ENCODE data around the gene SLC7A4. TPM values are rescaled to one million over a fixed set of nuclear protein-coding genes. Genes with fewer than 3 reads are reported as not detected.
"Not testable (repeated sequence)": the region's sequence is repeated elsewhere in the genome, so short reads cannot be mapped to it uniquely, and the experiment has no call there.

SLC7A4 gene
- total RNA-seq, 1 donor from 2014 or later, result 0.93 TPM

DNA sequence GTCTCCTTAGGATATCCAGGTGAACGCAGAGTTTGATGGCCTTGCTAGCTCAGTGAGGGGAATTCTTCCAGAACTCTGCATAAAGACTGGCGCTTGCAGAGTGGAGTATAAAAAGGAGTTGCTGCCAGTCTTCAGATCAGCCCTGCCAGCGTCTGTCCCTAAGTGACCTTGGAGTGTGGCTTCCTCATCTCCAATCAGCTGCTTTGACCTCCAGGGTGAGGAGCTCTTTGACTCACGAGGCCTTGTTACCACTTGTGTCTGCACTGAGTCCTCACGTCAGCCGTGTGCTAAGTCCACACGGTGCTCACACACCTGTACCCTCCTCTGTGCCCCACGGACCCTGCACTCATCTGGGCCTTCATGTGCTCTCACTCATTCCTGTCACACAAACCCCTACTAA is 28.0 kb upstream of the SLC7A4 start:
- not testable (repeated sequence) for H4K20me1 ChIP-seq (ENCODE audit: insufficient read depth, low read length); H2AFZ ChIP-seq (ENCODE audit: low read depth, low read length); H3K4me1 ChIP-seq (ENCODE audit: insufficient read depth, low read length); H3K4me3 ChIP-seq (ENCODE audit: insufficient read depth, low read depth, low read length); H3K27me3 ChIP-seq (ENCODE audit: insufficient read depth, low read length); H3K9me3 ChIP-seq (ENCODE audit: insufficient read depth, low read depth, low read length); H3K4me2 ChIP-seq (ENCODE audit: low read length); H3K27ac Mint-ChIP-seq (ENCODE audit: unreplicated experiment); H3K9me3 Mint-ChIP-seq (ENCODE audit: unreplicated experiment); DNase-seq (ENCODE audit: low read depth); H3K4me3 Mint-ChIP-seq (ENCODE audit: unreplicated experiment); H3K36me3 Mint-ChIP-seq (ENCODE audit: low read depth, unreplicated experiment); FAIRE-seq; H3K36me3 ChIP-seq (ENCODE audit: insufficient read depth, low read length); H3K27ac ChIP-seq (ENCODE audit: low read depth, low read length); H3K9ac ChIP-seq (ENCODE audit: low read length); H3K79me2 ChIP-seq (ENCODE audit: insufficient read depth, low read length)
- Mint-ChIP-seq H3K27me3 (ENCODE audit: low read depth, unreplicated experiment) (peaks cover 12% of the 10 kb centered on the region), H3K4me1 (ENCODE audit: low read depth, unreplicated experiment) (peaks cover 10% of the 10 kb centered on the region)

DNA sequence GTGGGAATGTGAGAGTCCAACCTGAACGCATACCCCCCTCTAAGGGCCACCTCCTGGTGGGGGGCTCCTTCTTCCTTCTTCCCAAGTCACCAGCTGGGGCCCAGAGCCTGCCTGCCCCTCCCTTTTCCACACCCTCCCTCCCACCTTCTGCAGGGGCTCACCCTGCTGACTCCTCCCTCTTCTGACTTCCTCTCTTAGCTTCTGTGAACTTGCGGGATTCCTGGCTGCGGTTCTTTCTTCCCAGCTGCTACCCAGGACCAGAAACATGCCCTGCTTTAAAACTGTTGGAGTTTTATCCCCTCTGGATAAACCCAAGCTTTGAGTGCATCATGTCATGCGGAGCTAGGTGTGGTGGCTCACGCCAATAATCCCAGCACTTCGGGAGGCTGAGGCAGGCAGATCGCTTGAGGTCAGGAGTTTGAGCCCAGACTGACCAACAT is 23.5 kb upstream of the SLC7A4 start:
- no peak overlapping the region for H2AFZ ChIP-seq (ENCODE audit: low read depth, low read length)

DNA sequence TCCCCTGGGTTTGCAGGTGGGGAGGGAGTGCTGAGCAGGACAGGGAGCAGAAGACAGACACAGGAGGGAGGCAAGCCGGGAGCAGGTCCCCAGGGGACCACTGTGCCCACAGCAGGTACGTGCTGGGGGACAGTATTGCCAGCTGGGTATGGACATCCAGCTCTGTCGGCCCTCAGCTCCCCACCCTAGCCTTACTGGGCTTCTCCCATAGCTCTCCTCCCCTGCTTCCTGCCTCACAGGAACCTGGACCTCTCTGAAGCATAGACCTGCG is 23.1 kb upstream of the SLC7A4 start:
- H3K4me1 ChIP-seq (ENCODE audit: insufficient read depth, low read length), result peaks cover 10% of the 10 kb centered on the region
- H2AFZ ChIP-seq (ENCODE audit: low read depth, low read length), result no peak overlapping the region
- TF ChIP-seq, protein P1, sequence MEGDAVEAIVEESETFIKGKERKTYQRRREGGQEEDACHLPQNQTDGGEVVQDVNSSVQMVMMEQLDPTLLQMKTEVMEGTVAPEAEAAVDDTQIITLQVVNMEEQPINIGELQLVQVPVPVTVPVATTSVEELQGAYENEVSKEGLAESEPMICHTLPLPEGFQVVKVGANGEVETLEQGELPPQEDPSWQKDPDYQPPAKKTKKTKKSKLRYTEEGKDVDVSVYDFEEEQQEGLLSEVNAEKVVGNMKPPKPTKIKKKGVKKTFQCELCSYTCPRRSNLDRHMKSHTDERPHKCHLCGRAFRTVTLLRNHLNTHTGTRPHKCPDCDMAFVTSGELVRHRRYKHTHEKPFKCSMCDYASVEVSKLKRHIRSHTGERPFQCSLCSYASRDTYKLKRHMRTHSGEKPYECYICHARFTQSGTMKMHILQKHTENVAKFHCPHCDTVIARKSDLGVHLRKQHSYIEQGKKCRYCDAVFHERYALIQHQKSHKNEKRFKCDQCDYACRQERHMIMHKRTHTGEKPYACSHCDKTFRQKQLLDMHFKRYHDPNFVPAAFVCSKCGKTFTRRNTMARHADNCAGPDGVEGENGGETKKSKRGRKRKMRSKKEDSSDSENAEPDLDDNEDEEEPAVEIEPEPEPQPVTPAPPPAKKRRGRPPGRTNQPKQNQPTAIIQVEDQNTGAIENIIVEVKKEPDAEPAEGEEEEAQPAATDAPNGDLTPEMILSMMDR (IDR thresholded peaks at IDR 0.05; ENCODE audit: insufficient read depth, low read depth, low read length), result no peak
- TF ChIP-seq EZH2 (IDR thresholded peaks at IDR 0.05; ENCODE audit: insufficient read depth, low read length), result no peak
- Mint-ChIP-seq H3K27ac (ENCODE audit: unreplicated experiment) (no peak overlapping the region), H3K4me3 (ENCODE audit: unreplicated experiment) (no peak overlapping the region), H3K27me3 (ENCODE audit: low read depth, unreplicated experiment) (peaks cover 20% of the 10 kb centered on the region), H3K36me3 (ENCODE audit: low read depth, unreplicated experiment) (no peaks in the 10 kb centered on the region), H3K9me3 (ENCODE audit: unreplicated experiment) (no peaks in the 10 kb centered on the region), H3K4me1 (ENCODE audit: low read depth, unreplicated experiment) (peaks cover 16% of the 10 kb centered on the region)
- no peak overlapping the region for H3K9ac ChIP-seq (ENCODE audit: low read length)
- no peak for DNase-seq (ENCODE audit: low read depth)
- no peaks in the 10 kb centered on the region for H3K79me2 ChIP-seq (ENCODE audit: insufficient read depth, low read length)
- H3K27me3 ChIP-seq (ENCODE audit: insufficient read depth, low read length), result peaks cover 5% of the 10 kb centered on the region
- H4K20me1 ChIP-seq (ENCODE audit: insufficient read depth, low read length), result no peaks in the 10 kb centered on the region
- no peaks in the 10 kb centered on the region for H3K9me3 ChIP-seq (ENCODE audit: insufficient read depth, low read depth, low read length)
- no peak overlapping the region for H3K4me3 ChIP-seq (ENCODE audit: insufficient read depth, low read depth, low read length)
- H3K27ac ChIP-seq (ENCODE audit: low read depth, low read length), result no peak overlapping the region
- no peak for FAIRE-seq
- no peaks in the 10 kb centered on the region for H3K36me3 ChIP-seq (ENCODE audit: insufficient read depth, low read length)
- no peak overlapping the region for H3K4me2 ChIP-seq (ENCODE audit: low read length)

More for the DNA sequence above, 23.5 kb upstream of the SLC7A4 start:
- Histone ChIP-seq H3K36me3 (ENCODE audit: insufficient read depth, low read length) (no peaks in the 10 kb centered on the region), H4K20me1 (ENCODE audit: insufficient read depth, low read length) (no peaks in the 10 kb centered on the region), H3K4me3 (ENCODE audit: insufficient read depth, low read depth, low read length) (no peak overlapping the region), H3K27ac (ENCODE audit: low read depth, low read length) (no peak overlapping the region), H3K9ac (ENCODE audit: low read length) (no peak overlapping the region), H3K79me2 (ENCODE audit: insufficient read depth, low read length) (no peaks in the 10 kb centered on the region), H3K4me1 (ENCODE audit: insufficient read depth, low read length) (peaks cover 10% of the 10 kb centered on the region), H3K4me2 (ENCODE audit: low read length) (no peak overlapping the region), H3K27me3 (ENCODE audit: insufficient read depth, low read length) (peaks cover 5% of the 10 kb centered on the region), H3K9me3 (ENCODE audit: insufficient read depth, low read depth, low read length) (no peaks in the 10 kb centered on the region)
- H3K4me1 Mint-ChIP-seq (ENCODE audit: low read depth, unreplicated experiment), result peaks cover 16% of the 10 kb centered on the region
- H3K27me3 Mint-ChIP-seq (ENCODE audit: low read depth, unreplicated experiment), result peaks cover 20% of the 10 kb centered on the region
- H3K9me3 Mint-ChIP-seq (ENCODE audit: unreplicated experiment), result no peaks in the 10 kb centered on the region
- H3K27ac Mint-ChIP-seq (ENCODE audit: unreplicated experiment), result no peak overlapping the region
- H3K4me3 Mint-ChIP-seq (ENCODE audit: unreplicated experiment), result no peak overlapping the region
- FAIRE-seq, result no peak
- no peaks in the 10 kb centered on the region for H3K36me3 Mint-ChIP-seq (ENCODE audit: low read depth, unreplicated experiment)
- no peak for DNase-seq (ENCODE audit: low read depth)
- TF ChIP-seq, protein P1 (IDR thresholded peaks at IDR 0.05; ENCODE audit: insufficient read depth, low read depth, low read length), result no peak
- TF ChIP-seq EZH2 (IDR thresholded peaks at IDR 0.05; ENCODE audit: insufficient read depth, low read length), result no peak

All from astrocyte (in vitro differentiated cells and primary cell).